Measurements from ENCODE around the gene ST3GAL5. TPM values are rescaled to one million over a fixed set of nuclear protein-coding genes. Genes with fewer than 3 reads are reported as not detected.
A peak's percentile ranks its signal among the peaks of the same experiment; 100 is the strongest.

The ST3GAL5 gene
- total and polyA plus RNA-seq, 4 experiments from 2014 or later, result 8.0 to 41.7 (median 25.2) TPM

GRCh38 chr2:85865539-85866164, 23.1 kb downstream of the ST3GAL5 start:
- Mint-ChIP-seq H3K9me3 (no peaks in the 10 kb centered on the region), H3K36me3 (peaks cover 22 to 30% of the 10 kb centered on the region in 2 donors), H3K4me3 (peak overlapping the region in 7 of 8 donors; percentile 14 to 64 (median 48)), H3K27ac (peak overlapping the region; percentile 55 to 89 (median 79)), H3K27me3 (no peaks in the 10 kb centered on the region), H3K4me1 (peaks cover 46 to 85% (median 63%) of the 10 kb centered on the region in 4 donors)
- no peaks in the 10 kb centered on the region for H3K9me3 ChIP-seq (ENCODE audit: control insufficient read depth in 1 of 2, low read length in 2 of 2)
- peaks cover 5% of the 10 kb centered on the region for H3K36me3 ChIP-seq (ENCODE audit: insufficient read depth, low read length)
- H3K27me3 ChIP-seq (ENCODE audit: insufficient read depth, low read length), result no peaks in the 10 kb centered on the region
- CTCF ChIA-PET (ENCODE audit: partially characterized antibody), result interaction anchor here (1.0 to 8.6 kb wide), 6 partner anchors 12 to 215 kb away, joined by 3 to 76 read pairs (median 9); partner anchors contain the start of gene ST3GAL5
- peak overlapping the region; percentile 13 for H3K27ac ChIP-seq (ENCODE audit: low read depth, low read length)
- H3K4me1 ChIP-seq (ENCODE audit: insufficient read depth, low read length), result peaks cover 55% of the 10 kb centered on the region
- POLR2A ChIA-PET (ENCODE audit: partially characterized antibody), result interaction anchor here (0.7 to 5.5 kb wide), 5 partner anchors 9 to 24 kb away, joined by 3 to 61 read pairs (median 7); partner anchors contain the start of gene ST3GAL5
- peak in 1 of 5 donors; percentile 44 for DNase-seq
- intact Hi-C loops (cut with micrococcal nuclease), result no loop called here
- H3K4me3 ChIP-seq (ENCODE audit: low read length in 2 of 2), result no peak overlapping the region

- Mint-ChIP-seq H3K27me3 (no peaks in the 10 kb centered on the region), H3K4me1 (peaks cover 51 to 89% (median 67%) of the 10 kb centered on the region in 4 donors), H3K9me3 (no peaks in the 10 kb centered on the region), H3K27ac (peak overlapping the region in 5 of 7 donors; percentile 36 to 79 (median 58)), H3K4me3 (no peak overlapping the region), H3K36me3 (peaks cover 22 to 31% of the 10 kb centered on the region in 2 donors)
- Histone ChIP-seq H3K4me1 (ENCODE audit: insufficient read depth, low read length) (peaks cover 57% of the 10 kb centered on the region), H3K9me3 (ENCODE audit: control insufficient read depth in 1 of 2, low read length in 2 of 2) (no peaks in the 10 kb centered on the region), H3K27ac (ENCODE audit: low read depth, low read length) (no peak overlapping the region), H3K4me3 (ENCODE audit: low read length in 2 of 2) (no peak overlapping the region), H3K36me3 (ENCODE audit: insufficient read depth, low read length) (no peaks in the 10 kb centered on the region), H3K27me3 (ENCODE audit: insufficient read depth, low read length) (no peaks in the 10 kb centered on the region)
- intact Hi-C loops (cut with micrococcal nuclease), result no loop called here
- CTCF ChIA-PET (ENCODE audit: partially characterized antibody), result interaction anchor here (1.6 to 8.6 kb wide), 5 partner anchors 11 to 216 kb away, joined by 4 to 76 read pairs (median 15); partner anchors contain the start of gene ST3GAL5
- DNase-seq, result no peak
- POLR2A ChIA-PET (ENCODE audit: partially characterized antibody), result interaction anchor here (1.0 to 5.5 kb wide), 5 partner anchors 12 to 241 kb away, joined by 3 to 61 read pairs (median 7); partner anchors contain the start of genes POLR1A, PTCD3 and ST3GAL5
Observed at GRCh38 chr2:85864654-85865053, 24.1 kb downstream of the ST3GAL5 start.

- Histone ChIP-seq H3K27me3 (ENCODE audit: insufficient read depth, low read length) (no peaks in the 10 kb centered on the region), H3K36me3 (ENCODE audit: insufficient read depth, low read length) (peaks cover 3% of the 10 kb centered on the region), H3K27ac (ENCODE audit: low read depth, low read length) (peak overlapping the region; percentile 33), H3K4me3 (ENCODE audit: low read length in 2 of 2) (no peak overlapping the region), H3K4me1 (ENCODE audit: insufficient read depth, low read length) (peaks cover 57% of the 10 kb centered on the region), H3K9me3 (ENCODE audit: control insufficient read depth in 1 of 2, low read length in 2 of 2) (no peaks in the 10 kb centered on the region)
- peak overlapping the region; percentile 84 to 94 (median 90) for H3K27ac Mint-ChIP-seq
- ChIA-PET CTCF (ENCODE audit: partially characterized antibody) (interaction anchor here (2.3 to 8.6 kb wide), 3 partner anchors 9 to 34 kb away, joined by 15 to 76 read pairs (median 33); partner anchors contain the start of gene ST3GAL5), POLR2A (ENCODE audit: partially characterized antibody) (interaction anchor here (1.2 to 2.8 kb wide), 3 partner anchors 9 to 244 kb away, joined by 7 to 16 read pairs (median 10); partner anchors contain the start of genes POLR1A, PTCD3 and ST3GAL5)
- no peaks in the 10 kb centered on the region for H3K9me3 Mint-ChIP-seq
- H3K27me3 Mint-ChIP-seq, result no peaks in the 10 kb centered on the region
- intact Hi-C loops (cut with micrococcal nuclease), result no loop called here
- peak overlapping the region in 5 of 8 donors; percentile 28 to 83 (median 57) for H3K4me3 Mint-ChIP-seq
- H3K4me1 Mint-ChIP-seq, result peaks cover 57 to 91% (median 70%) of the 10 kb centered on the region in 4 donors
- H3K36me3 Mint-ChIP-seq, result peaks cover 26 to 43% of the 10 kb centered on the region in 2 donors
- peak in 4 of 5 donors; percentile 22 to 82 (median 36) for DNase-seq
Observed at GRCh38 chr2:85862426-85862825, 26.4 kb downstream of the ST3GAL5 start.

GRCh38 chr2:85861650-85862049, 27.1 kb downstream of the ST3GAL5 start:
- ChIA-PET POLR2A (ENCODE audit: partially characterized antibody) (interaction anchor here (0.9 to 3.3 kb wide), 4 partner anchors 8 to 27 kb away, joined by 4 to 23 read pairs (median 13); partner anchors contain the start of gene ST3GAL5), CTCF (ENCODE audit: partially characterized antibody) (interaction anchor here (0.8 to 8.6 kb wide), 4 partner anchors 10 to 174 kb away, joined by 3 to 76 read pairs (median 18); partner anchors contain the start of gene ST3GAL5)
- Histone ChIP-seq H3K27me3 (ENCODE audit: insufficient read depth, low read length) (no peaks in the 10 kb centered on the region), H3K4me1 (ENCODE audit: insufficient read depth, low read length) (peaks cover 49% of the 10 kb centered on the region), H3K36me3 (ENCODE audit: insufficient read depth, low read length) (peaks cover 3% of the 10 kb centered on the region), H3K9me3 (ENCODE audit: control insufficient read depth in 1 of 2, low read length in 2 of 2) (no peaks in the 10 kb centered on the region), H3K27ac (ENCODE audit: low read depth, low read length) (peak overlapping the region; percentile 56), H3K4me3 (ENCODE audit: low read length in 2 of 2) (peak overlapping the region in 1 of 2 donors; percentile 4)
- DNase-seq, result peak in 1 of 5 donors; percentile 15
- Mint-ChIP-seq H3K9me3 (no peaks in the 10 kb centered on the region), H3K36me3 (peaks cover 28 to 40% of the 10 kb centered on the region in 2 donors), H3K4me3 (peak overlapping the region; percentile 50 to 84 (median 72)), H3K27ac (peak overlapping the region; percentile 84 to 94 (median 90)), H3K27me3 (no peaks in the 10 kb centered on the region), H3K4me1 (peaks cover 50 to 84% (median 64%) of the 10 kb centered on the region in 4 donors)
- intact Hi-C loops (cut with micrococcal nuclease), result loop anchor here (1.0 kb wide), 1 partner anchor 8 kb away; no protein-coding TSS in a partner anchor

- ChIA-PET POLR2A (ENCODE audit: partially characterized antibody) (interaction anchor here (0.9 to 3.3 kb wide), 3 partner anchors 8 to 26 kb away, joined by 4 to 23 read pairs (median 16); no protein-coding TSS in a partner anchor), CTCF (ENCODE audit: partially characterized antibody) (interaction anchor here (0.9 to 8.6 kb wide), 3 partner anchors 10 to 27 kb away, joined by 3 to 76 read pairs (median 19); partner anchors contain the start of gene ST3GAL5)
- Histone ChIP-seq H3K36me3 (ENCODE audit: insufficient read depth, low read length) (peaks cover 3% of the 10 kb centered on the region), H3K4me3 (ENCODE audit: low read length in 2 of 2) (peak overlapping the region in 1 of 2 donors; percentile 4), H3K27ac (ENCODE audit: low read depth, low read length) (peak overlapping the region; percentile 56), H3K27me3 (ENCODE audit: insufficient read depth, low read length) (no peaks in the 10 kb centered on the region), H3K9me3 (ENCODE audit: control insufficient read depth in 1 of 2, low read length in 2 of 2) (no peaks in the 10 kb centered on the region), H3K4me1 (ENCODE audit: insufficient read depth, low read length) (peaks cover 46% of the 10 kb centered on the region)
- Mint-ChIP-seq H3K27me3 (no peaks in the 10 kb centered on the region), H3K4me3 (peak overlapping the region; percentile 50 to 84 (median 72)), H3K4me1 (peaks cover 47 to 84% (median 61%) of the 10 kb centered on the region in 4 donors), H3K36me3 (peaks cover 32 to 43% of the 10 kb centered on the region in 2 donors), H3K27ac (peak overlapping the region; percentile 84 to 94 (median 90)), H3K9me3 (no peaks in the 10 kb centered on the region)
- intact Hi-C loops (cut with micrococcal nuclease), result loop anchor here (1.0 kb wide), 1 partner anchor 8 kb away; no protein-coding TSS in a partner anchor
- DNase-seq, result peak in 4 of 5 donors; percentile 29 to 41 (median 30)
Observed at GRCh38 chr2:85861180-85861579, 27.6 kb downstream of the ST3GAL5 start.

GRCh38 chr2:85858841-85859240, 29.9 kb downstream of the ST3GAL5 start:
- Mint-ChIP-seq H3K27ac (peak overlapping the region in 6 of 7 donors; percentile 6 to 83 (median 42)), H3K4me1 (peaks cover 50 to 87% (median 66%) of the 10 kb centered on the region in 4 donors), H3K27me3 (no peaks in the 10 kb centered on the region), H3K9me3 (peaks cover 0 to 2% (median 0%) of the 10 kb centered on the region in 8 donors), H3K36me3 (peaks cover 47 to 54% of the 10 kb centered on the region in 2 donors), H3K4me3 (no peak overlapping the region)
- Histone ChIP-seq H3K4me1 (ENCODE audit: insufficient read depth, low read length) (peaks cover 55% of the 10 kb centered on the region), H3K36me3 (ENCODE audit: insufficient read depth, low read length) (peaks cover 3% of the 10 kb centered on the region), H3K27ac (ENCODE audit: low read depth, low read length) (no peak overlapping the region), H3K4me3 (ENCODE audit: low read length in 2 of 2) (no peak overlapping the region), H3K27me3 (ENCODE audit: insufficient read depth, low read length) (no peaks in the 10 kb centered on the region), H3K9me3 (ENCODE audit: control insufficient read depth in 1 of 2, low read length in 2 of 2) (no peaks in the 10 kb centered on the region)
- POLR2A ChIA-PET (ENCODE audit: partially characterized antibody), result interaction anchor here (1.6 to 3.3 kb wide), 3 partner anchors 9 to 31 kb away, joined by 5 to 23 read pairs (median 15); no protein-coding TSS in a partner anchor
- intact Hi-C loops (cut with micrococcal nuclease), result no loop called here
- CTCF ChIA-PET (ENCODE audit: partially characterized antibody), result interaction anchor here (2.4 to 2.7 kb wide), 2 partner anchors 29 to 31 kb away, joined by 12 to 19 read pairs; partner anchors contain the start of gene ST3GAL5
- DNase-seq, result no peak

All from CD4-positive, alpha-beta memory T cell (primary cell).